Stimulated activated CD4-positive, alpha-beta T cell treated with anti-CD3 and anti-CD28 coated beads, Interleukin-1b, Interleukin-23, amount 100 ng/mL, for 24 hours (primary cell): ENCODE results near the gene PARD6G.
A peak's percentile ranks its signal among the peaks of the same experiment; 100 is the strongest.
"Not testable (repeated sequence)": the region's sequence is repeated elsewhere in the genome, so short reads cannot be mapped to it uniquely, and the experiment has no call there.

Experiments used
- DNase-seq, 4 experiments: peaks; one replicate each; pipeline ENCODE4 v3.0.0-alpha.2; 2020; ENCODE audit warnings: low read depth in 4 of 4, low spot score in 1 of 4

PARD6G gene

GRCh38 chr18:80247393-80247841 lies at the start of gene PARD6G:
Gene PARD6G, minus strand, starts transcription at chr18:80247514. Its CDS starts 166 bp downstream, at chr18:80247348.
- DNase-seq, result peak; percentile 27 to 46 (median 43)

DNA sequence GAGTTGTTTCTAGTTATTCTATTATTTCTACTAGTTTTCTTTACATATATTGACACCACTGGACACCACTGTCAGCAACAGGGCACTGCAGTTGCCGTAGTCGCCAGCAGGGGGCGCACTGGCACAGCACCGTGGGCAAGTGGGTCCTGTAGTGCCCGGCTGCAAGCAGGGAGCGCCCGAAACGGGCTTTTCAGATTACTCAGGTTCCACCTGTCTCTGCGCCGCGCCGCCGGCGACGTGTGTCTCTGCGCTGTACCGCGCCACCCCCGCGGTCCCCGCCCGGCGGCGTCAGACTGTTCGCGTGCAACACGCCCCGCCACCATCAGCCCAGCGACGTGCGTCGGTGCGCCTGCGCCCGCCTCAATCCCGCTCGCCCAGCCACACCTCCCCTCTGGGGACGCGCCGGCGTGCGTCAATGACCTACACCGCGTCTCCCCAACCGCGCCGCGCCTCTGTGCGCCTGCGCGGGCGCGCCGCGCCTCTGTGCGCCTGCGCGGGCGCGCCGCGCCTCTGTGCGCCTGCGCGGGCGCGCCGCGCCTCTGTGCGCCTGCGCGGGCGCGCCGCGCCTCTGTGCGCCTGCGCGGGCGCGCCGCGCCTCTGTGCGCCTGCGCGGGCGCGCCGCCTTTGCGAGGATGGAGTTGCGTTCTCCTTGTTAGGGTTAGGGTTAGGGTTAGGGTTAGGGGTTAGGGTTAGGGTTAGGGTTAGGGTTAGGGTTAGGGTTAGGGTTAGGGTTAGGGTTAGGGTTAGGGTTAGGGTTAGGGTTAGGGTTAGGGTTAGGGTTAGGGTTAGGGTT lies 15.1 kb upstream of the PARD6G start:
- DNase-seq, result not testable (repeated sequence)

DNA sequence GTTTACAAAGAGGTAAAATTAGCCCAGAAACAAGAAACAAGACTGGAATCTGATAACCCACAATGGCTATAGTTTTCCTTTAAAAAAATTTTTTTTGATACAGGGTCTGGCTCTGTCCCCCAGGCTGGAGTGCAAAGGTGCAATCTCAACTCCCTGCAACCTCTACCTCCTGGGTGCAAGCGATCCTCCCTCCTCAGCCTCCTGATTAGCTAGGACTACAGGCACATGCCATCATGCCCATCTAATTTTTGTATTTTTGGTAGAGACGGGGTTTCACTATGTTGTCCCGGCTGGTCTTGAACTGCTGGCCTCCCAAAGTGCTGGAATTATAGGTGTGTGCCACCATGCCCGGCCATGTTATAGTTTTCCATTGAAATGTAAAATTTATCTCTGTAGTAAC lies 12.3 kb upstream of the PARD6G start:
- no peak for DNase-seq

DNA sequence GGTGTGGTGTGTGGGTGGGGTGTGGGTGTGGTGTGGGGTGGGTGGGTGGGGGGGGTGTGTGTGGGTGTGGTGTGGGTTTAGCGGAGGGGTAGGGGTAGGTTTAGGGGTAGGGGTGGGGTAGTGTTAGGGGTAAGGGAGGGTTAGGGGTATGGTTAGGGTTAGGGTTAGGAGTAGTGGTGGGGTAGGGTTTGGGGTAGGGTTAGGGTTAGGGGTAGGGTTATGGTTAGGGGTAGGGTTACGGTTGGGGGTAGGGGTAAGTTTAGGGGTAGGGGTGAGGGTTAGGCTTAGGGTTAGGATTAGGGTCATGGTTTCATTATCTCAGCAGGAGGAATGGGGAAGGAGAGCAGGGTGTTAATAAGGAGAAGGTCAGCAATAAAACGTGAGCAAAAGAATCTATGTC lies 11.3 kb upstream of the PARD6G start:
- DNase-seq, result no peak

GRCh38 chr18:80257579-80258543 lies 10.5 kb upstream of the PARD6G start:
- DNase-seq, result peak in 3 of 4 experiments; percentile 30 to 57 (median 37)

DNA sequence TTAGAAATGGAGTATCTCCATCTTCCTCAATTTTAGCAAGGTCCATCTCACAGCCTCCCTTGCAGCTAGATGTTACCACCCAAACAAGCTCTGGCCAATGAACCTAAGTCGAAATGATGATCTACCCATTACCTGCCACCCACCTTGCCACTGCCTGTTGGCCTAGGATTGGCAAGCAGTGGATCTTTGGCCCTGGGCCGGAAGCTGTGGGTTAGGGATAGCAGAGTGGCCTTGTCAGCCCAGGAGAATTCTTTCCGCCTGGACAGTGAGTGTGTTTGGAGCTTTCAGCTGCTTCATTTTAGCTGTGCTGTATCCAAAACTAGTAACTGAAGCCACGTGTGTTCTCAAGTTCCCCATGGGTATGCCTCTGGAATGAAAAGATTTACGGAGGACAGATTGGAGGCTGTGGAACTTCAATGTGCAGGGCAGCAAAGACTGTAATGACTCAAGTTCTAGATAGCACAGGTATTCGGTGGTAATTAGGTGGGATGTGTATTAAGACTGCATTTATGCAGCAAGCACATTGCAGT lies 7.7 kb upstream of the PARD6G start:
- no peak for DNase-seq

- peak in 1 of 4 experiments; percentile 14 for DNase-seq
Observed at GRCh38 chr18:80253871-80254492, 6.7 kb upstream of the PARD6G start.

- DNase-seq, result no peak
Observed at GRCh38 chr18:80253236-80253635, 5.9 kb upstream of the PARD6G start.

GRCh38 chr18:80252136-80252535 lies 4.8 kb upstream of the PARD6G start:
- DNase-seq, result no peak

GRCh38 chr18:80251700-80252099 lies 4.4 kb upstream of the PARD6G start:
- DNase-seq, result no peak

DNA sequence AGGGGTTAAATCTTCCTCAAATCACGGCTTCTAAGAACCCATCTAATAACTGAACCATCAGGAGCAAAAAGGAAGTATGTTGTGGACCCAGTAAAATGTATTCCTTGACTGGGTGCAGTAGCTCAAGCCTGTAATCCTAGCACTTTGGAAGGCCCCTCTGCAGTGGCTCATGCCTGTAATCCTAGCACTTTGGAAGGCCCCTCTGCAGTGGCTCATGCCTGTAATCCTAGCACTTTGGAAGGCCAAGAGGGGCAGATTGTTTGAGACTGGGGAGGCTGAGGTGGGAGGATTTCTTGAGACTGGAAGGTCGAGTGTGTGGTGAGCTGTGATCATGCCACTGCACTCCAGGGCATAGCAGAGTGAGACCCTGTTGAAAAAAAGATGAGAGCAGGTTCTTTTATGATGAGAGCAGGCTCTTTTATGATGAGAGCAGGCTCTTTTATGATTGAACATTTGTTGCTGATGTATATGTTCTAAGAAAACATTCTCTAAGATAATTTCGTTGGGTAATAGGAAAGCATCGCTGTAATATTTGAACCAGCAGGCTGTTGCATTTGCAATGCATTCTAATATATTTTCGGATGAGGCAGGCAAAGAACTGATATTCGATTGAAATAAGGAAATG lies 3.5 kb upstream of the PARD6G start:
- no peak for DNase-seq

- DNase-seq, result no peak
Observed at GRCh38 chr18:80249217-80250093, 2.1 kb upstream of the PARD6G start.

GRCh38 chr18:80246445-80247392 lies 595 bp downstream of the PARD6G start:
- no peak for DNase-seq

- DNase-seq, result no peak
Observed at GRCh38 chr18:80245781-80246444, 1.4 kb downstream of the PARD6G start.

- DNase-seq, result no peak
Observed at GRCh38 chr18:80244956-80245730, 2.2 kb downstream of the PARD6G start.

DNA sequence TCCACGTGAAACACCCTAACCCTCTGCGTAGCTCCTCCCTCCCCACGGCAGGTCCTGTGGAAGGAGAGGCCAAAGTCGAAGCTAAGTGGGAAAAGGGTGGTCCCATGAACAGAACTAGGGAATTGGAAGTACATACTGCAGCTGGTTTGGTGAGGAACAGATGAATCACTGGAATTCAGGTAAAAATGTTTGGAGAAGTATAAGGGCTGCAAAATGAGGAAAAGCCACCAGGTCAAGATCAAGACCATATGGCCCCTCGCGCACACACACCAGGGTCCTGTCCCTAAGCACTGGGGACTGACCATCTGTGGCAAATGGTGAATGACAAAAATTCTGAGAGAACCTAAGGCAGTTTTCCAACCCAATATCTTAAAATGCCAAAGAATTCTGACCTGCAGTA lies 3.1 kb downstream of the PARD6G start:
- DNase-seq, result no peak

GRCh38 chr18:80243204-80243603 lies 4.1 kb downstream of the PARD6G start:
- DNase-seq, result no peak
